ENCODE data around the gene LRRTM1. TPM values are rescaled to one million over a fixed set of nuclear protein-coding genes. Genes with fewer than 3 reads are reported as not detected.

Gene LRRTM1
- total and polyA plus RNA-seq, 2 of the 4 experiments (the other 2 are of a cell fraction) = not detected

GRCh38 chr2:80280598-80280997 is 24.0 kb downstream of the LRRTM1 start:
- H2AK9ac ChIP-seq (replicated peaks; ENCODE audit: low read depth, low read length, poor library complexity) = no peak overlapping the region
- dilution Hi-C loops (cut with HindIII; ENCODE audit: low sequenced_read_pairs, unreplicated experiment) (no loop called here), in situ Hi-C loops (cut with MboI; ENCODE audit: low sequenced_read_pairs) (no loop called here), intact Hi-C loops (cut with micrococcal nuclease) (no loop called here)
- no peak overlapping the region for H2BK20ac ChIP-seq (ENCODE audit: low read depth, low read length)
- H3K9me1 ChIP-seq (ENCODE audit: insufficient read depth, low read length) = no peaks in the 10 kb centered on the region
- BruUV-seq (replicated peaks) = no TSS peak
- H2AFZ ChIP-seq (replicated peaks; ENCODE audit: low read length, poor library complexity) = no peak overlapping the region
- CTCF ChIA-PET = interaction anchor here (0.9 kb wide), 1 partner anchor 42 kb away, joined by 3 read pairs; no protein-coding TSS in a partner anchor
- no peak overlapping the region for H3K4me2 ChIP-seq (ENCODE audit: low read depth, low read length)
- no peak overlapping the region for H3K27ac ChIP-seq (ENCODE audit: insufficient read depth, low read length)
- no peaks in the 10 kb centered on the region for H4K20me1 ChIP-seq (ENCODE audit: insufficient read depth, low read length)
- H3K23ac ChIP-seq (ENCODE audit: low read depth, low read length) = no peak overlapping the region
- no peak overlapping the region for H2AK5ac ChIP-seq (ENCODE audit: low read depth, low read length)
- no CpG with 5 or more reads among the region's 2 CpGs for WGBS, 2 experiments (ENCODE audit: extremely low coverage in 2 of 2, insufficient read length in 1 of 2)
- H3K9ac ChIP-seq (ENCODE audit: low read depth, low read length) = no peak overlapping the region
- H3K56ac ChIP-seq (ENCODE audit: extremely low read depth, insufficient read depth, low read length) = no peak overlapping the region
- no peak overlapping the region for H4K5ac ChIP-seq (ENCODE audit: low read depth, low read length)
- H3K18ac ChIP-seq (ENCODE audit: low read depth, low read length) = no peak overlapping the region
- H3K4ac ChIP-seq (ENCODE audit: low read depth, low read length) = no peak overlapping the region
- POLR2A ChIA-PET (ENCODE audit: unreplicated experiment) = no interaction called here
- no peaks in the 10 kb centered on the region for H3K4me1 ChIP-seq (ENCODE audit: control insufficient read depth, insufficient read depth, low read length)
- no peak overlapping the region for H3K14ac ChIP-seq (replicated peaks; ENCODE audit: low read depth, low read length)
- H2BK5ac ChIP-seq (ENCODE audit: low read depth, low read length, poor library complexity, severe bottlenecking) = no peak overlapping the region
- DNase-seq = no peak
- no peak overlapping the region for H2BK15ac ChIP-seq (ENCODE audit: low read depth, low read length)
- no peaks in the 10 kb centered on the region for H3K79me1 ChIP-seq (ENCODE audit: low read depth in 1 of 2, low read length in 2 of 2)
- H3K36me3 ChIP-seq (ENCODE audit: control insufficient read depth, insufficient read depth, low read length) = no peaks in the 10 kb centered on the region
- no peak overlapping the region for H4K8ac ChIP-seq (ENCODE audit: low read depth in 2 of 2, low read length in 2 of 2)
- no peaks in the 10 kb centered on the region for H3K9me3 ChIP-seq (ENCODE audit: control insufficient read depth, insufficient read depth, low read length)
- no peak overlapping the region for H4K91ac ChIP-seq (ENCODE audit: insufficient read depth, low read depth, low read length)
- ATAC-seq (ENCODE audit: low read depth) = no peak
- no peak overlapping the region for H3K4me3 ChIP-seq (ENCODE audit: insufficient read depth, low read depth, low read length)
- no peaks in the 10 kb centered on the region for H3K27me3 ChIP-seq (ENCODE audit: control insufficient read depth, insufficient read depth, low read length)
- no peak overlapping the region for H2BK120ac ChIP-seq (ENCODE audit: low read depth, low read length)
- TF ChIP-seq RFX5 (IDR thresholded peaks at IDR 0.05; ENCODE audit: low read depth, low read length) (no peak), ELK1 (IDR thresholded peaks at IDR 0.05; ENCODE audit: borderline replicate concordance, low read depth, low read length) (no peak), NFE2L2 (IDR thresholded peaks at IDR 0.05; ENCODE audit: low read depth, low read length) (no peak), RCOR1 (IDR thresholded peaks at IDR 0.05; ENCODE audit: insufficient replicate concordance, low read length) (no peak), MAFK (IDR thresholded peaks at IDR 0.05; ENCODE audit: low read depth, low read length) (no peak), MXI1 (IDR thresholded peaks at IDR 0.05; ENCODE audit: borderline replicate concordance, low read depth, low read length) (no peak), CEBPB (IDR thresholded peaks at IDR 0.05; ENCODE audit: low read depth, low read length) (no peak), CHD1 (IDR thresholded peaks at IDR 0.05; ENCODE audit: low read depth, low read length) (no peak), USF2 (IDR thresholded peaks at IDR 0.05; ENCODE audit: low read depth, low read length) (no peak), SMC3 (IDR thresholded peaks at IDR 0.05; ENCODE audit: low read depth, low read length) (no peak), FOS (IDR thresholded peaks at IDR 0.05; ENCODE audit: low read depth, low read length) (no peak), BHLHE40 (IDR thresholded peaks at IDR 0.05; ENCODE audit: low read depth, low read length) (no peak)

All from IMR-90 (cell line).